Esophagus squamous epithelium (tissue), 5 donors: ENCODE data around the gene DCTN2. TPM values are rescaled to one million over a fixed set of nuclear protein-coding genes. Genes with fewer than 3 reads are reported as not detected.
"Not testable (repeated sequence)": the region's sequence is repeated elsewhere in the genome, so short reads cannot be mapped to it uniquely, and the experiment has no call there.

Experiments
- DNase-seq: peaks from one replicate; lab custom pipeline; 2025; lab: John Stamatoyannopoulos, UW
- H3K27ac ChIP-seq, 4 donors: fragments of 200-600 bp; sonication (generic); one replicate each; pipeline ENCODE4 v1.5.1; 2016 to 2019; ENCODE audit warnings: mild to moderate bottlenecking in 1 of 4
- H3K27me3 ChIP-seq, 4 donors: fragments of 200-600 bp; sonication (generic); 1 replicate in 3 of 4; 2 replicates in 1 of 4; pipeline versions ENCODE4 v1.5.1 to v1.6.0; 2017 to 2021; ENCODE audit warnings: antibody characterized with exemption in 1 of 4
- H3K36me3 ChIP-seq, 3 donors: fragments of 200-600 bp; sonication (generic); one replicate each; pipeline ENCODE4 v1.5.1; 2016 to 2019
- H3K4me1 ChIP-seq, 3 donors: fragments of 200-600 bp; sonication (generic); one replicate each; pipeline ENCODE4 v1.5.1; 2017 to 2019
- H3K4me3 ChIP-seq, 4 donors: fragments of 200-600 bp; sonication (generic); 1 replicate in 3 of 4; 2 replicates in 1 of 4; pipeline ENCODE4 v1.5.1; 2016 to 2019; ENCODE audit warnings: mild to moderate bottlenecking in 2 of 4, moderate library complexity in 1 of 4
- H3K9me3 ChIP-seq, 3 donors: fragments of 200-600 bp; sonication (generic); one replicate each; pipeline ENCODE4 v1.5.1; 2016 to 2019
- POLR2A ChIP-seq, 4 donors: fragments of 450-650 bp; IDR thresholded peaks; one replicate each; pipeline ENCODE4 v1.6.1; 2017; ENCODE audit warnings: antibody characterized with exemption in 4 of 4, mild to moderate bottlenecking in 4 of 4, moderate library complexity in 3 of 4
- WGBS, 2 donors: methylation state at CpG; one replicate each; pipeline ENCODE4 v1.1.5; 2018; 5-methylcytosine and 5-hydroxymethylcytosine counted together
- intact Hi-C: fragments of 100-400 bp; cut with DNase I; formaldehyde crosslinking; loops from one replicate; pipeline ENCODE4 v1.15.0; 2022
- total RNA-seq, 4 donors: library from RNA; depleted of rRNA; stranded (reverse); fragments of >200 nt; gene quantifications; one replicate each; pipeline ENCODE4 v1.1.0, GENCODE V29; 2016
- TF ChIP-seq, protein P1 (sequence below), 6 experiments: fragments of 450-650 bp in 4 of 6; fragments of 200-600 bp in 2 of 6; sonication (generic) in 2 of 6; IDR thresholded peaks; one replicate each; pipeline ENCODE4 v1.5.1; 2016 to 2019; ENCODE audit warnings: antibody characterized with exemption in 6 of 6, mild to moderate bottlenecking in 4 of 6, moderate library complexity in 4 of 6
- donor health status: DM: yes; HTN: yes; CAD: no.

DCTN2 gene
- total RNA-seq, 4 donors from 2014 or later: 122 to 175 (median 159) TPM

DNA sequence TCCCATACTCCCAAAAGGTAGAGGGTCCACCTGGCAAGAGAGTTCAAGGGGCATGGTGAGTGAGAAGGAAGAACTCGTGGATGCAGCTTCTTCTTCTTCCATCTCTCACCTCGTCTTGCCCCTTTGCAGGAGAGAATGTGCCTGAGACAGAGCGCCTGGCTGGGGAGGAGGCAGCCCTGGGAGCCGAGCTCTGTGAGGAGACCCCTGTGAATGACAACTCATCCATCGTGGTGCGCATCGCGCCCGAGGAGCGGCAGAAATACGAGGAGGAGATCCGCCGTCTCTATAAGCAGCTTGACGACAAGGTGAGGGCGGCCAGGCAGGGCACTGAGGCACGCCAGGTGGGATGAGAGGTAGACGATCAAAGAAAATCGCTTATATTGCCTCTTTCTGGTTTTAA is 22.9 kb upstream of the DCTN2 start:
- H3K4me1 ChIP-seq: no peaks in the 10 kb centered on the region
- TF ChIP-seq, protein P1, sequence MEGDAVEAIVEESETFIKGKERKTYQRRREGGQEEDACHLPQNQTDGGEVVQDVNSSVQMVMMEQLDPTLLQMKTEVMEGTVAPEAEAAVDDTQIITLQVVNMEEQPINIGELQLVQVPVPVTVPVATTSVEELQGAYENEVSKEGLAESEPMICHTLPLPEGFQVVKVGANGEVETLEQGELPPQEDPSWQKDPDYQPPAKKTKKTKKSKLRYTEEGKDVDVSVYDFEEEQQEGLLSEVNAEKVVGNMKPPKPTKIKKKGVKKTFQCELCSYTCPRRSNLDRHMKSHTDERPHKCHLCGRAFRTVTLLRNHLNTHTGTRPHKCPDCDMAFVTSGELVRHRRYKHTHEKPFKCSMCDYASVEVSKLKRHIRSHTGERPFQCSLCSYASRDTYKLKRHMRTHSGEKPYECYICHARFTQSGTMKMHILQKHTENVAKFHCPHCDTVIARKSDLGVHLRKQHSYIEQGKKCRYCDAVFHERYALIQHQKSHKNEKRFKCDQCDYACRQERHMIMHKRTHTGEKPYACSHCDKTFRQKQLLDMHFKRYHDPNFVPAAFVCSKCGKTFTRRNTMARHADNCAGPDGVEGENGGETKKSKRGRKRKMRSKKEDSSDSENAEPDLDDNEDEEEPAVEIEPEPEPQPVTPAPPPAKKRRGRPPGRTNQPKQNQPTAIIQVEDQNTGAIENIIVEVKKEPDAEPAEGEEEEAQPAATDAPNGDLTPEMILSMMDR (IDR thresholded peaks at IDR 0.05): no peak
- no peak for TF ChIP-seq POLR2A (IDR thresholded peaks at IDR 0.05)
- WGBS, 2 donors: 91% methylated on average over 6 to 17 of the region's 18 CpGs
- peaks cover 0 to 7% (median 0%) of the 10 kb centered on the region in 4 donors for H3K27me3 ChIP-seq
- no peaks in the 10 kb centered on the region for H3K36me3 ChIP-seq
- DNase-seq: no peak
- H3K27ac ChIP-seq: no peak overlapping the region
- H3K4me3 ChIP-seq: no peak overlapping the region
- intact Hi-C loops: no loop called here
- H3K9me3 ChIP-seq: no peaks in the 10 kb centered on the region

GRCh38 chr12:57568838-57569237 is 21.8 kb upstream of the DCTN2 start:
- no peak for DNase-seq
- WGBS, 2 donors: 67 to 68% methylated on average over 6 of the region's 6 CpGs

DNA sequence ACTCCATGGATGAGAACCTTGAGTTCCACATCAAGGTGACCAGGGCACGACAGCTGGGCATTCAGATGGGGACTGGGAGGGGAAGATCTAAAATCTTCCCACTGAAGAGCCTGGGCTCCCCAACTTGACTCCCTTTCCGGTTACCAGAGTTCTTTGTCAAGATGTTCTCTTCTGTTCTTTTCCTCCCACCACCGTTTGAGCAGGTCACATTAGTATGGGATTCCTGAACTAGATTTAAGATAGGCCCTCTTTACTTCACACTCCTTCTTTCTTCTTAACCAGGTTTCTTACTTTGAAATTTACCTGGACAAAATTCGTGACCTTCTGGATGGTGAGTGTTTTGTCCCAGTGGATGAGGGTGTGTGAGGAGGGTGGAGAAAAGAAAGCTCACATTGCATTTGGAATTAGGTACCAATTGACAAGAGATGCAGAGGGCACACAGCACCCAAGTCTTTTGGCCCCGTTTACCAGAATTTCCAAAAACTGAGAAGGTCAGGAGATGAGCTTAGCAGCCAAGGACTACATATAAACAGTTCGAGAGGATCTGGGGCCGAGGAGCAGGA is 17.3 kb upstream of the DCTN2 start:
- Histone ChIP-seq H3K36me3 (no peaks in the 10 kb centered on the region), H3K27me3 (peaks cover 0 to 7% (median 0%) of the 10 kb centered on the region in 4 donors), H3K4me3 (no peak overlapping the region), H3K4me1 (no peaks in the 10 kb centered on the region), H3K27ac (no peak overlapping the region), H3K9me3 (no peaks in the 10 kb centered on the region)
- TF ChIP-seq, protein P1 (IDR thresholded peaks at IDR 0.05): no peak
- no peak for TF ChIP-seq POLR2A (IDR thresholded peaks at IDR 0.05)
- intact Hi-C loops: no loop called here
- WGBS, 2 donors: 75 to 86% methylated on average over 7 of the region's 7 CpGs
- DNase-seq: no peak

More at GRCh38 chr12:57568838-57569237, 21.8 kb upstream of the DCTN2 start:
- no peaks in the 10 kb centered on the region for H3K9me3 ChIP-seq
- no peak overlapping the region for H3K27ac ChIP-seq
- peaks cover 0 to 7% (median 0%) of the 10 kb centered on the region in 4 donors for H3K27me3 ChIP-seq
- H3K36me3 ChIP-seq: no peaks in the 10 kb centered on the region
- no peak for TF ChIP-seq POLR2A (IDR thresholded peaks at IDR 0.05)
- TF ChIP-seq, protein P1 (IDR thresholded peaks at IDR 0.05): no peak
- no peaks in the 10 kb centered on the region for H3K4me1 ChIP-seq
- intact Hi-C loops: no loop called here
- no peak overlapping the region for H3K4me3 ChIP-seq

DNA sequence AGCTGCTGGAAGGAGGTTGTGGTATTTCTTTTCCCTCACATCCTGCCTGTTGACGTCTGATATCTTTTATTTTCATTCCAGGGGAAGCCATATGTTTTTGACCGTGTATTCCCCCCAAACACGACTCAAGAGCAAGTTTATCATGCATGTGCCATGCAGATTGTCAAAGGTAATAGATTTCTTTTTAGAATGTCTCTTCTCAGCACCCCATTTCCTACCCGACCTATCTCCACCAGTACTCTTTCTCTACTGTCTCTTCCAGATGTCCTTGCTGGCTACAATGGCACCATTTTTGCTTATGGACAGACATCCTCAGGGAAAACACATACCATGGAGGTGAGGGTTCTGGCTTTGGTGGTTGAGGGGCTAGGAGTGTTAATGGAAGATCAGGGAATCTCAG is 16.4 kb upstream of the DCTN2 start:
- intact Hi-C loops: no loop called here
- no peaks in the 10 kb centered on the region for H3K9me3 ChIP-seq
- 59 to 73% methylated on average over 4 of the region's 4 CpGs for WGBS, 2 donors

DNA sequence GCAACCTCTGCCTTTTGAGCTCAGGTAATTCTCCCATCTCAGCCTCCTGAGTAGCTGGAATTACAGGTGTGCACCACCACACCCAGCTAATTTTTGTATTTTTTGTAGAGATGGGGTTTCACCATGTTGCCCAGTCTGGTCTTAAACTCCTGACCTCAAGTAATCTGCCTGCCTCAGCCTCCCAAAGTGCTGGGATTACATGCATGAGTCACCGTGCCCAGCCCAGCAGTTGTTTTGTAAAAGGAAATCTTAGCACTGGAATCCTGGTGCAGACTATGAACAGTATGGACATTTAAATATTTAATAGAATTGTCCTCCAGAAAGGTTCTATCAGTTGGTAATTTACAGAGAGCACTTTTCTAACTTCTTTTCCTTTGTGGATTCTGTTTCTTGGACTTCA is 14.1 kb upstream of the DCTN2 start:
- H3K4me3 ChIP-seq, H3K4me1 ChIP-seq: not testable (repeated sequence)
- 47 to 50% methylated on average over 1 of the region's 1 CpG for WGBS, 2 donors

More for the DNA sequence above, 16.4 kb upstream of the DCTN2 start:
- no peak for DNase-seq
- H3K4me1 ChIP-seq: no peaks in the 10 kb centered on the region
- no peak overlapping the region for H3K4me3 ChIP-seq
- peaks cover 0 to under 1% (median 0%) of the 10 kb centered on the region in 4 donors for H3K27me3 ChIP-seq
- H3K36me3 ChIP-seq: no peaks in the 10 kb centered on the region
- TF ChIP-seq, protein P1 (IDR thresholded peaks at IDR 0.05): no peak
- TF ChIP-seq POLR2A (IDR thresholded peaks at IDR 0.05): no peak
- no peak overlapping the region for H3K27ac ChIP-seq

More for the DNA sequence above, 14.1 kb upstream of the DCTN2 start:
- DNase-seq, H3K27me3 ChIP-seq, intact Hi-C loops, H3K27ac ChIP-seq, H3K9me3 ChIP-seq, H3K36me3 ChIP-seq: not testable (repeated sequence)
